ENCODE measurements around the gene COIL. TPM values are rescaled to one million over a fixed set of nuclear protein-coding genes. Genes with fewer than 3 reads are reported as not detected.

COIL gene
- total and polyA plus RNA-seq, 2 donors (not counting 1 experiment from before 2014, with no cell fraction given): 7.3 to 12.1 TPM

- no peak for DNase-seq (ENCODE audit: low read depth in 2 of 2)
- Histone ChIP-seq H2AFZ (ENCODE audit: low read length) (no peak overlapping the region), H3K36me3 (ENCODE audit: control insufficient read depth, insufficient read depth, low read length) (peaks cover 6% of the 10 kb centered on the region), H3K4me1 (ENCODE audit: control insufficient read depth, extremely low read depth, insufficient read depth, low read length) (no peaks in the 10 kb centered on the region), H3K27ac (ENCODE audit: insufficient read depth, low read length) (no peak overlapping the region), H3K4me3 (replicated peaks in 1 of 4; ENCODE audit: control extremely low read depth in 1 of 4, insufficient read depth in 1 of 4, low read depth in 3 of 4, low read length in 4 of 4) (no peak overlapping the region), H3K4me2 (ENCODE audit: extremely low read depth, insufficient read depth, low read length) (no peak overlapping the region), H3K9me3 (ENCODE audit: control insufficient read depth, insufficient read depth, low read depth, low read length) (no peaks in the 10 kb centered on the region), H3K9ac (ENCODE audit: insufficient read depth, low read length) (no peak overlapping the region), H3K79me2 (ENCODE audit: control insufficient read depth, insufficient read depth, low read length) (no peaks in the 10 kb centered on the region), H4K20me1 (ENCODE audit: control insufficient read depth, extremely low read depth, insufficient read depth, low read length) (no peaks in the 10 kb centered on the region), H3K27me3 (ENCODE audit: control insufficient read depth, insufficient read depth, low read length) (no peaks in the 10 kb centered on the region)
- no peak for TF ChIP-seq EZH2 (IDR thresholded peaks at IDR 0.05; ENCODE audit: low read length, missing control alignments)
- TF ChIP-seq CTCF (conservative IDR thresholded peaks at IDR 0.05 in 1 of 2, IDR thresholded peaks at IDR 0.05 in 1 of 2; ENCODE audit: low read depth in 1 of 2, low read length in 2 of 2): no peak
Observed at GRCh38 chr17:56997313-56997712, 36.5 kb upstream of the COIL start.

- Histone ChIP-seq H3K27ac (ENCODE audit: insufficient read depth, low read length) (no peak overlapping the region), H3K9me3 (ENCODE audit: control insufficient read depth, insufficient read depth, low read depth, low read length) (no peaks in the 10 kb centered on the region), H3K4me1 (ENCODE audit: control insufficient read depth, extremely low read depth, insufficient read depth, low read length) (no peaks in the 10 kb centered on the region), H3K27me3 (ENCODE audit: control insufficient read depth, insufficient read depth, low read length) (no peaks in the 10 kb centered on the region), H2AFZ (ENCODE audit: low read length) (no peak overlapping the region), H3K9ac (ENCODE audit: insufficient read depth, low read length) (no peak overlapping the region), H3K79me2 (ENCODE audit: control insufficient read depth, insufficient read depth, low read length) (no peaks in the 10 kb centered on the region), H3K4me2 (ENCODE audit: extremely low read depth, insufficient read depth, low read length) (no peak overlapping the region), H3K4me3 (replicated peaks in 1 of 4; ENCODE audit: control extremely low read depth in 1 of 4, insufficient read depth in 1 of 4, low read depth in 3 of 4, low read length in 4 of 4) (no peak overlapping the region), H3K36me3 (ENCODE audit: control insufficient read depth, insufficient read depth, low read length) (peaks cover 3% of the 10 kb centered on the region), H4K20me1 (ENCODE audit: control insufficient read depth, extremely low read depth, insufficient read depth, low read length) (no peaks in the 10 kb centered on the region)
- TF ChIP-seq EZH2 (IDR thresholded peaks at IDR 0.05; ENCODE audit: low read length, missing control alignments) (no peak), CTCF (conservative IDR thresholded peaks at IDR 0.05 in 1 of 2, IDR thresholded peaks at IDR 0.05 in 1 of 2; ENCODE audit: low read depth in 1 of 2, low read length in 2 of 2) (no peak)
- DNase-seq (ENCODE audit: low read depth in 2 of 2): peak in 1 of 2 donors; percentile 49
Observed at GRCh38 chr17:56995766-56996165, 34.9 kb upstream of the COIL start.

- no peak overlapping the region for H3K9ac ChIP-seq (ENCODE audit: insufficient read depth, low read length)
- no peaks in the 10 kb centered on the region for H3K36me3 ChIP-seq (ENCODE audit: control insufficient read depth, insufficient read depth, low read length)
- TF ChIP-seq CTCF (conservative IDR thresholded peaks at IDR 0.05 in 1 of 2, IDR thresholded peaks at IDR 0.05 in 1 of 2; ENCODE audit: low read depth in 1 of 2, low read length in 2 of 2) (no peak), EZH2 (IDR thresholded peaks at IDR 0.05; ENCODE audit: low read length, missing control alignments) (no peak)
- no peak overlapping the region for H2AFZ ChIP-seq (ENCODE audit: low read length)
- no peaks in the 10 kb centered on the region for H3K9me3 ChIP-seq (ENCODE audit: control insufficient read depth, insufficient read depth, low read depth, low read length)
- DNase-seq (ENCODE audit: low read depth in 2 of 2): peak; percentile 42 to 79
- no peak overlapping the region for H3K27ac ChIP-seq (ENCODE audit: insufficient read depth, low read length)
- no peak overlapping the region for H3K4me2 ChIP-seq (ENCODE audit: extremely low read depth, insufficient read depth, low read length)
- H3K79me2 ChIP-seq (ENCODE audit: control insufficient read depth, insufficient read depth, low read length): no peaks in the 10 kb centered on the region
- H3K27me3 ChIP-seq (ENCODE audit: control insufficient read depth, insufficient read depth, low read length): no peaks in the 10 kb centered on the region
- no peak overlapping the region for H3K4me3 ChIP-seq (replicated peaks in 1 of 4; ENCODE audit: control extremely low read depth in 1 of 4, insufficient read depth in 1 of 4, low read depth in 3 of 4, low read length in 4 of 4)
- H4K20me1 ChIP-seq (ENCODE audit: control insufficient read depth, extremely low read depth, insufficient read depth, low read length): no peaks in the 10 kb centered on the region
- no peaks in the 10 kb centered on the region for H3K4me1 ChIP-seq (ENCODE audit: control insufficient read depth, extremely low read depth, insufficient read depth, low read length)
Observed at GRCh38 chr17:56994009-56994792, 33.4 kb upstream of the COIL start.
